H9 (cell line): ENCODE data around the gene ENHO. TPM values are rescaled to one million over a fixed set of nuclear protein-coding genes. Genes with fewer than 3 reads are reported as not detected.

Experiments used
- DNase-seq: peaks from one replicate; pipeline ENCODE4 v3.0.0-alpha.2; 2017
- H2AFZ ChIP-seq: one replicate; pipeline ENCODE4 v1.6.1; 2013; ENCODE audit warnings: mild to moderate bottlenecking, low read length, control low read depth, moderate library complexity
- H2AK5ac ChIP-seq: 2 replicates; pipeline ENCODE4 v1.6.1; 2013; ENCODE audit warnings: low read length, control low read depth, mixed read lengths; ENCODE audit not compliant: insufficient read length
- H2BK120ac ChIP-seq: one replicate; pipeline ENCODE4 v1.6.1; 2013; ENCODE audit warnings: low read depth, mild to moderate bottlenecking, low read length, control low read depth, inconsistent platforms; ENCODE audit not compliant: poor library complexity, severe bottlenecking
- H2BK12ac ChIP-seq: 2 replicates; pipeline ENCODE4 v1.6.1; 2013; ENCODE audit warnings: low read length, control low read depth, mixed read lengths, low read depth; ENCODE audit not compliant: insufficient read length
- H2BK15ac ChIP-seq: 2 replicates; pipeline ENCODE4 v1.6.1; 2013; ENCODE audit warnings: low read depth, low read length, control low read depth
- H2BK20ac ChIP-seq: one replicate; pipeline ENCODE4 v1.6.1; 2013; ENCODE audit warnings: low read depth, mild to moderate bottlenecking, low read length, control low read depth, inconsistent platforms; ENCODE audit not compliant: poor library complexity, severe bottlenecking
- H2BK5ac ChIP-seq: 2 replicates; pipeline ENCODE4 v1.6.1; 2013; ENCODE audit warnings: low read length, control low read depth, mixed read lengths; ENCODE audit not compliant: insufficient read length
- H3K14ac ChIP-seq: 2 replicates; pipeline ENCODE4 v1.6.1; 2013; ENCODE audit warnings: low read length, control low read depth; ENCODE audit not compliant: insufficient read depth
- H3K18ac ChIP-seq: 2 replicates; pipeline ENCODE4 v1.6.1; 2013; ENCODE audit warnings: low read depth, mild to moderate bottlenecking, mixed read lengths, low read length, control low read depth; ENCODE audit not compliant: insufficient read length
- H3K23ac ChIP-seq: 2 replicates; pipeline ENCODE4 v1.6.1; 2013; ENCODE audit warnings: low read length, control low read depth, mixed read lengths, low read depth; ENCODE audit not compliant: insufficient read length
- H3K23me2 ChIP-seq: 2 replicates; pipeline ENCODE4 v1.6.1; 2013; ENCODE audit warnings: low read depth, mild to moderate bottlenecking, mixed read lengths, low read length, control low read depth; ENCODE audit not compliant: insufficient read length, poor library complexity, severe bottlenecking
- H3K27ac ChIP-seq: 2 replicates; pipeline ENCODE4 v1.5.1; 2013; ENCODE audit warnings: low read length, control low read depth, mixed read lengths, low read depth; ENCODE audit not compliant: insufficient read length
- H3K27me3 ChIP-seq: 2 replicates; pipeline ENCODE4 v1.6.1; 2013; ENCODE audit warnings: low read length, control low read depth, inconsistent platforms; ENCODE audit not compliant: insufficient read depth
- H3K4ac ChIP-seq: 2 replicates; pipeline ENCODE4 v1.6.1; 2013; ENCODE audit warnings: low read depth, mild to moderate bottlenecking, control low read depth, inconsistent platforms, low read length, moderate library complexity
- H3K4me1 ChIP-seq: 2 replicates; pipeline ENCODE4 v1.6.1; 2013; ENCODE audit warnings: low read length, control low read depth, inconsistent platforms; ENCODE audit not compliant: insufficient read depth
- H3K4me2 ChIP-seq: 2 replicates; pipeline ENCODE4 v1.6.1; 2013; ENCODE audit warnings: low read length, control low read depth, mixed read lengths; ENCODE audit not compliant: insufficient read length, insufficient read depth
- H3K56ac ChIP-seq: 2 replicates; pipeline ENCODE4 v1.6.1; 2013; ENCODE audit warnings: low read depth, mild to moderate bottlenecking, mixed read lengths, low read length, control low read depth; ENCODE audit not compliant: insufficient read length
- H3K79me1 ChIP-seq: 2 replicates; pipeline ENCODE4 v1.6.1; 2013; ENCODE audit warnings: low read depth, mild to moderate bottlenecking, moderate library complexity, low read length, control low read depth, inconsistent platforms; ENCODE audit not compliant: insufficient read depth, poor library complexity, severe bottlenecking
- H3K79me2 ChIP-seq: 2 replicates; pipeline ENCODE4 v1.6.1; 2013; ENCODE audit warnings: low read length, control low read depth, inconsistent platforms; ENCODE audit not compliant: insufficient read depth
- H3K9ac ChIP-seq: 2 replicates; pipeline ENCODE4 v1.6.1; 2013; ENCODE audit warnings: low read length, control low read depth, mixed read lengths; ENCODE audit not compliant: insufficient read length; ENCODE audit errors: extremely low read depth
- H3K9me3 ChIP-seq: one replicate; pipeline ENCODE4 v1.6.1; 2013; ENCODE audit warnings: low read depth, low read length, inconsistent platforms; ENCODE audit not compliant: control insufficient read depth
- H3T11ph ChIP-seq: one replicate; pipeline ENCODE4 v1.6.1; 2013; ENCODE audit warnings: mild to moderate bottlenecking, low read length, control low read depth, inconsistent platforms
- H4K20me1 ChIP-seq: one replicate; pipeline ENCODE4 v1.6.1; 2013; ENCODE audit not compliant: control insufficient read depth, insufficient read length, insufficient read depth
- H4K5ac ChIP-seq: 2 replicates; pipeline ENCODE4 v1.6.1; 2013; ENCODE audit warnings: low read depth, mild to moderate bottlenecking, mixed read lengths, low read length, control low read depth; ENCODE audit not compliant: insufficient read length
- H4K8ac ChIP-seq: replicated peaks from 2 replicates; pipeline ENCODE4 v1.6.1; 2013; ENCODE audit warnings: low read length, control low read depth, mixed read lengths, low read depth; ENCODE audit not compliant: insufficient read length
- H4K91ac ChIP-seq: 2 replicates; pipeline ENCODE4 v1.6.1; 2013; ENCODE audit warnings: low read depth, mild to moderate bottlenecking, moderate library complexity, mixed read lengths, low read length, control low read depth; ENCODE audit not compliant: insufficient read length
- H3K27ac Mint-ChIP-seq, 3 experiments: 2 replicates in 2 of 3; 3 replicates in 1 of 3; pipeline ENCODE4 v1.8.0; 2020 to 2021; ENCODE audit warnings: mixed read lengths in 3 of 3, mild to moderate bottlenecking in 1 of 3, moderate library complexity in 1 of 3
- H3K27me3 Mint-ChIP-seq: 2 replicates; pipeline ENCODE4 v1.8.0; 2021; ENCODE audit warnings: low read depth, mild to moderate bottlenecking, moderate library complexity, mixed read lengths
- H3K36me3 Mint-ChIP-seq, 3 experiments: 2 replicates in 2 of 3; 3 replicates in 1 of 3; pipeline ENCODE4 v1.8.0; 2020 to 2021; ENCODE audit warnings: low read depth in 3 of 3, mixed read lengths in 3 of 3; ENCODE audit not compliant: insufficient read depth in 1 of 3
- H3K4me1 Mint-ChIP-seq, 2 experiments: 2 replicates each; pipeline ENCODE4 v1.8.0; 2020; ENCODE audit warnings: mixed read lengths in 2 of 2
- H3K4me3 Mint-ChIP-seq, 2 experiments: 2 replicates in 1 of 2; 3 replicates in 1 of 2; pipeline ENCODE4 v1.8.0; 2020 to 2021; ENCODE audit warnings: mild to moderate bottlenecking in 2 of 2, mixed read lengths in 2 of 2, moderate library complexity in 1 of 2
- H3K9me3 Mint-ChIP-seq, 2 experiments: 2 replicates in 1 of 2; 3 replicates in 1 of 2; pipeline ENCODE4 v1.8.0; 2020; ENCODE audit warnings: mild to moderate bottlenecking in 2 of 2, mixed read lengths in 2 of 2, moderate library complexity in 1 of 2
- CTCF ChIP-seq: fragments of 200-600 bp; sonication (generic); conservative IDR thresholded peaks from 3 replicates; pipeline ENCODE4 v1.8.0; 2021; ENCODE audit warnings: antibody characterized with exemption, mild to moderate bottlenecking
- WGBS: extraction: QIAGEN DNeasy Blood & Tissue Kit; methylation state at CpG from one replicate; pipeline ENCODE4 v1.1.7; 2013; ENCODE audit warnings: missing lambda C conversion rate, low lambda C conversion rate, mixed read lengths; ENCODE audit not compliant: insufficient read length; ENCODE audit errors: extremely low coverage; 5-methylcytosine and 5-hydroxymethylcytosine counted together
- total RNA-seq: library from RNA; stranded (reverse); gene quantifications from 2 replicates; pipeline ENCODE4 v1.2.1, GENCODE V29; 2021

The ENHO gene
- total RNA-seq, 1 experiment from 2014 or later = 14.5 TPM

- Histone ChIP-seq H3K79me2 (no peaks in the 10 kb centered on the region), H2BK120ac (no peak overlapping the region), H3K79me1 (no peaks in the 10 kb centered on the region), H3K4me2 (no peak overlapping the region), H3K27ac (no peak overlapping the region), H4K8ac (no peak overlapping the region), H3K9ac (no peak overlapping the region), H3K56ac (no peak overlapping the region), H3K27me3 (no peaks in the 10 kb centered on the region), H3K23me2 (no peaks in the 10 kb centered on the region), H3K18ac (no peak overlapping the region), H3K23ac (no peak overlapping the region), H3K4me1 (peaks cover 5% of the 10 kb centered on the region; the same call in 1 of the 2 replicates), H4K5ac (no peak overlapping the region), H3T11ph (no peak overlapping the region), H4K20me1 (no peaks in the 10 kb centered on the region), H2BK12ac (no peak overlapping the region), H4K91ac (no peak overlapping the region), H2BK5ac (no peak overlapping the region), H3K14ac (no peak overlapping the region), H3K4ac (no peak overlapping the region), H2AK5ac (no peak overlapping the region), H3K9me3 (no peaks in the 10 kb centered on the region), H2BK20ac (no peak overlapping the region), H2AFZ (no peak overlapping the region), H2BK15ac (no peak overlapping the region)
- Mint-ChIP-seq H3K36me3 (no peaks in the 10 kb centered on the region), H3K9me3 (no peaks in the 10 kb centered on the region; a peak in 1 of 5 replicates), H3K27me3 (peaks cover 13% of the 10 kb centered on the region), H3K4me1 (peaks cover 17 to 25% of the 10 kb centered on the region in 2 experiments), H3K4me3 (no peak overlapping the region), H3K27ac (no peak overlapping the region; a peak in 1 of 7 replicates)
- no CpG with 5 or more reads among the region's 5 CpGs for WGBS
- no peak for TF ChIP-seq CTCF
- no peak for DNase-seq
These were observed 28.0 kb upstream of the ENHO start for GRCh38 chr9:34550681-34551270.
